Activated naive CD8-positive, alpha-beta T cell treated with anti-CD3 and anti-CD28 coated beads, Interleukin-2, amount 10 ng/mL, durations not matched to agents 7 days and 5 days (primary cell): Measurements from ENCODE around the gene ETHE1. TPM values are rescaled to one million over a fixed set of nuclear protein-coding genes. Genes with fewer than 3 reads are reported as not detected.

Source experiments
- ATAC-seq: fragments of 150-1000 bp; cut with Tn5 transposase; one replicate; pipeline ENCODE4 v1.10.0; 2021; ENCODE audit warnings: low read depth, moderate library complexity
- POLR2A ChIA-PET: fragments of 350-600 bp; sonication (Branson Sonifier 250); formaldehyde crosslinking; loops from one replicate; lab custom pipeline; 2021; ENCODE audit warnings: antibody characterized with exemption; lab: Charles Lee
- DNase-seq: peaks from one replicate; pipeline ENCODE4 v3.0.0; 2021
- H3K27ac Mint-ChIP-seq: one replicate; pipeline ENCODE4 v1.8.0; 2022; ENCODE audit warnings: mild to moderate bottlenecking, mixed read lengths
- H3K27me3 Mint-ChIP-seq: one replicate; pipeline ENCODE4 v1.8.0; 2022; ENCODE audit warnings: mild to moderate bottlenecking, moderate library complexity, mixed read lengths
- H3K36me3 Mint-ChIP-seq: one replicate; pipeline ENCODE4 v1.8.0; 2021; ENCODE audit warnings: mild to moderate bottlenecking, mixed read lengths
- H3K4me1 Mint-ChIP-seq: one replicate; pipeline ENCODE4 v1.8.0; 2021; ENCODE audit warnings: mixed read lengths
- H3K4me3 Mint-ChIP-seq: one replicate; pipeline ENCODE4 v1.8.0; 2022; ENCODE audit warnings: mild to moderate bottlenecking, moderate library complexity, mixed read lengths
- H3K9me3 Mint-ChIP-seq: one replicate; pipeline ENCODE4 v1.8.0; 2021; ENCODE audit warnings: mixed read lengths
- total RNA-seq, 2 experiments: library from RNA; stranded (reverse); gene quantifications; one replicate each; pipeline ENCODE4 v1.2.3, GENCODE V29; 2021

The ETHE1 gene
- total RNA-seq, 2 experiments from 2014 or later, result 57.1 to 61.1 TPM

GRCh38 chr19:43462383-43462782 is 64.6 kb downstream of the ETHE1 start:
- ATAC-seq, result no peak
- no peak for DNase-seq
- H3K27me3 Mint-ChIP-seq, result no peaks in the 10 kb centered on the region
- H3K4me3 Mint-ChIP-seq, result peak overlapping the region; percentile 3
- no peaks in the 10 kb centered on the region for H3K9me3 Mint-ChIP-seq
- no peak overlapping the region for H3K27ac Mint-ChIP-seq
- no peaks in the 10 kb centered on the region for H3K36me3 Mint-ChIP-seq
- POLR2A ChIA-PET, result interaction anchor here (1.3 to 3.9 kb wide), 7 partner anchors 15 to 292 kb away, joined by 3 to 26 read pairs (median 7); partner anchors contain the start of genes ETHE1, PHLDB3, SMG9 and ZNF575
- H3K4me1 Mint-ChIP-seq, result peaks cover 9% of the 10 kb centered on the region

GRCh38 chr19:43461303-43461702 is 65.7 kb downstream of the ETHE1 start:
- no peak for ATAC-seq
- Mint-ChIP-seq H3K9me3 (no peaks in the 10 kb centered on the region), H3K4me3 (no peak overlapping the region), H3K4me1 (peaks cover 7% of the 10 kb centered on the region), H3K27ac (no peak overlapping the region), H3K27me3 (no peaks in the 10 kb centered on the region), H3K36me3 (no peaks in the 10 kb centered on the region)
- DNase-seq, result no peak
- POLR2A ChIA-PET, result interaction anchor here (0.6 to 1.7 kb wide), 4 partner anchors 13 to 961 kb away, joined by 3 to 5 read pairs (median 3); no protein-coding TSS in a partner anchor

DNA sequence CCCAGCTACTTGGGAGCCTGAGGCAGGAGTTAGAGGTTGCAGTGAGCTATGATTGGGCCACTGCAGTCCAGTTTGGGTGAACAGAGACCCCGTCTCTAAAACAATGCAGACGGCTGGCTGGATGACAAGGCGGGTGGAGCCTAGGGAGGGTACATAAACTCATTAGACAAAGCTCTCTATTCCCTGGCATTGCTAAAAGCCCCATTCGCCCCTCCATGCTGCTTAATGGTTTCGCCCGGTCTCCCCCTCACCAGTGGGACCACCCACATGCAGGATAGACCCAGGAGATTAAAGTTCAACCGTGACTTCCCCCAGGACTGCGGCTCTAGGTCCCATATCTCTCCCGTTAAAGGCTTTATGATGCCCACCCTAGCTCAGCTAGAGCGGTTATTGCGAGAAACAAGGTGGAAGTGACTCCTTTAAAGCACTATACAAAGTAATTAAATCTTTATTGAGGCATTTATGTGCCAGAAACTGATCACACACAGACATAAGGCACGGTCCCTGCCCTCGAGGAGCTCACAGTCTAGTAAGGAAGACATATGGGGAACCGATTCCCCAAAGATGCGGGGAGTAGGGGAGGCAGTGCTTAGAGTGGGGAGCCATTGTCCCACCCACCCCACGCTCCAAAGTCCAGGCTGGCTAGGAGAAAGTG is 66.5 kb downstream of the ETHE1 start:
- Mint-ChIP-seq H3K27ac (no peak overlapping the region), H3K4me3 (no peak overlapping the region), H3K4me1 (peaks cover 3% of the 10 kb centered on the region), H3K27me3 (no peaks in the 10 kb centered on the region), H3K9me3 (no peaks in the 10 kb centered on the region), H3K36me3 (no peaks in the 10 kb centered on the region)
- no peak for DNase-seq
- no peak for ATAC-seq
- POLR2A ChIA-PET, result interaction anchor here (0.7 to 1.7 kb wide), 4 partner anchors 13 to 64 kb away, joined by 3 to 5 read pairs (median 4); partner anchors contain the start of gene PHLDB3

DNA sequence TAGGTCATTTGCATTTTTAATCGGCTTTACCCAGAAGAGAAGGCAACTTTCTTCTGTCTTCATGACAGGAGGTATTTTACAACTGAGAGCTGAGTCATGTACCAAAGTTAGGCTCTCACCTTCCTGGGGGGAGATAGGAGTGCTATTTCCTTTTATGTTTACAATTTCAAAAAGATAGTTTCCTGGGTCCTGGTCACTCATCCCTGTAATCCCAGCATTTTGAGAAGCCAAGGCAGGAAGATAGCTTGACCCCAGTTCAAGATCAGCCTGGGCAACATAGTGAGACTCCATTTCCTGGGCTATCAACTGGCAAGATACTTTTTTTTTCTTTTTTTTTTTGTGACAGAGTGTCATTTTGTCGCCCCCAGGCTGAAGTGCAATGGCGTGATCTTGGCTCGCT is 69.2 kb downstream of the ETHE1 start:
- H3K36me3 Mint-ChIP-seq, result no peaks in the 10 kb centered on the region
- no peaks in the 10 kb centered on the region for H3K9me3 Mint-ChIP-seq
- POLR2A ChIA-PET, result no interaction called here
- no peak overlapping the region for H3K4me3 Mint-ChIP-seq
- peaks cover 3% of the 10 kb centered on the region for H3K4me1 Mint-ChIP-seq
- H3K27me3 Mint-ChIP-seq, result no peaks in the 10 kb centered on the region
- DNase-seq (no peak), ATAC-seq (no peak)
- no peak overlapping the region for H3K27ac Mint-ChIP-seq

Other genes with a start within 250 kb of the ETHE1 start
- gene CD177, start 173.5 kb downstream of the ETHE1 start, total RNA-seq, result not detected
- not detected for gene TEX101, start 112.3 kb downstream of the ETHE1 start, total RNA-seq
- 1 to 10 TPM; 1.2 to 1.8 TPM for gene LYPD3, start 61.6 kb downstream of the ETHE1 start, total RNA-seq
- 10 to 100 TPM; 19.8 to 22.1 TPM for gene PHLDB3, start 22.5 kb downstream of the ETHE1 start, total RNA-seq
- 1 to 10 TPM; 3.9 to 4.6 TPM for gene ZNF575, start 6.0 kb upstream of the ETHE1 start, total RNA-seq
- gene XRCC1, start 48.3 kb upstream of the ETHE1 start, total RNA-seq, result 10 to 100 TPM; 40.0 to 43.2 TPM
- 10 to 100 TPM; 11.7 to 15.6 TPM for gene PINLYP, start 48.6 kb upstream of the ETHE1 start, total RNA-seq
- gene IRGQ, start 68.9 kb upstream of the ETHE1 start, total RNA-seq, result 10 to 100 TPM; 12.4 to 13.9 TPM
- gene ZNF576, start 69.4 kb upstream of the ETHE1 start, total RNA-seq, result 10 to 100 TPM; 15.3 to 17.8 TPM
- gene SRRM5, start 84.9 kb upstream of the ETHE1 start, total RNA-seq, result under 1 TPM; 0.68 to 0.72 TPM
- gene ZNF428, start 92.4 kb upstream of the ETHE1 start, total RNA-seq, result 10 to 100 TPM; 23.3 to 23.7 TPM
- under 1 TPM; 0.36 to 0.43 TPM for gene CADM4, start 112.6 kb upstream of the ETHE1 start, total RNA-seq
- gene PLAUR, start 143.0 kb upstream of the ETHE1 start, total RNA-seq, result 10 to 100 TPM; 12.2 to 12.7 TPM
- not detected for gene IRGC, start 188.9 kb upstream of the ETHE1 start, total RNA-seq
- 10 to 100 TPM; 48.9 to 49.9 TPM for gene SMG9, start 227.8 kb upstream of the ETHE1 start, total RNA-seq